Neural progenitor cell (in vitro differentiated cells): Measurements from ENCODE around the gene P3H1. TPM values are rescaled to one million over a fixed set of nuclear protein-coding genes. Genes with fewer than 3 reads are reported as not detected.

Experiments
- DNase-seq: peaks from one replicate; pipeline ENCODE4 v3.0.0-alpha.2; 2016; ENCODE audit warnings: low spot score
- H2AFZ ChIP-seq: fragments of 200-600 bp; sonication (generic); replicated peaks from 2 replicates; pipeline ENCODE4 v1.6.1; 2016; ENCODE audit warnings: antibody characterized with exemption
- H3F3A ChIP-seq: fragments of 200-600 bp; sonication (generic); 2 replicates; pipeline ENCODE4 v1.6.1; 2016; ENCODE audit warnings: antibody characterized with exemption, low read depth
- H3K27ac ChIP-seq: fragments of 200-600 bp; sonication (generic); 2 replicates; pipeline ENCODE4 v1.5.1; 2016; ENCODE audit warnings: mild to moderate bottlenecking
- H3K27me3 ChIP-seq: fragments of 200-600 bp; sonication (generic); 2 replicates; pipeline ENCODE4 v1.6.1; 2016; ENCODE audit warnings: mild to moderate bottlenecking, moderate library complexity
- H3K36me3 ChIP-seq: fragments of 200-600 bp; sonication (generic); 2 replicates; pipeline ENCODE4 v1.5.1; 2016
- H3K4me1 ChIP-seq: fragments of 200-600 bp; sonication (generic); 2 replicates; pipeline ENCODE4 v1.6.1; 2016; ENCODE audit warnings: mixed run types
- H3K4me2 ChIP-seq: fragments of 200-600 bp; sonication (generic); 2 replicates; pipeline ENCODE4 v1.6.1; 2016
- H3K4me3 ChIP-seq: fragments of 200-600 bp; sonication (generic); 2 replicates; pipeline ENCODE4 v1.5.1; 2016
- H3K79me2 ChIP-seq: fragments of 200-600 bp; sonication (generic); 2 replicates; pipeline ENCODE4 v1.6.1; 2016; ENCODE audit warnings: low read depth
- H3K9ac ChIP-seq: fragments of 200-600 bp; sonication (generic); 2 replicates; pipeline ENCODE4 v1.6.1; 2016
- H3K9me3 ChIP-seq: fragments of 200-600 bp; sonication (generic); 2 replicates; pipeline ENCODE4 v1.5.1; 2016; ENCODE audit warnings: low read depth
- H4K20me1 ChIP-seq: fragments of 200-600 bp; sonication (generic); 2 replicates; pipeline ENCODE4 v1.6.1; 2016; ENCODE audit warnings: low read depth
- H3K27ac Mint-ChIP-seq: 3 replicates; pipeline ENCODE4 v1.8.0; 2021; ENCODE audit warnings: mixed read lengths
- H3K27me3 Mint-ChIP-seq: 2 replicates; pipeline ENCODE4 v1.8.0; 2022; ENCODE audit warnings: low read depth, mild to moderate bottlenecking, inconsistent platforms, moderate library complexity, mixed read lengths; ENCODE audit not compliant: insufficient read depth
- H3K36me3 Mint-ChIP-seq: 3 replicates; pipeline ENCODE4 v1.8.0; 2021; ENCODE audit warnings: mixed read lengths
- H3K4me1 Mint-ChIP-seq: 3 replicates; pipeline ENCODE4 v1.8.0; 2021; ENCODE audit warnings: mixed read lengths
- H3K4me3 Mint-ChIP-seq: 3 replicates; pipeline ENCODE4 v1.8.0; 2021; ENCODE audit warnings: mild to moderate bottlenecking, moderate library complexity, mixed read lengths
- H3K9me3 Mint-ChIP-seq: 3 replicates; pipeline ENCODE4 v1.8.0; 2020; ENCODE audit warnings: mixed read lengths
- EZH2 ChIP-seq: fragments of 200-600 bp; sonication (generic); IDR thresholded peaks from 2 replicates; pipeline ENCODE4 v1.6.1; 2017; ENCODE audit warnings: antibody characterized with exemption, mild to moderate bottlenecking, moderate library complexity
- EZH2phosphoT487 ChIP-seq: fragments of 200-600 bp; sonication (generic); IDR thresholded peaks from 2 replicates; pipeline ENCODE4 v1.6.1; 2017; ENCODE audit warnings: antibody characterized with exemption
- total RNA-seq: library from RNA; depleted of rRNA; stranded (reverse); fragments of >200 nt; gene quantifications from 2 replicates; pipeline ENCODE4 v1.2.3, GENCODE V29; 2015; ENCODE audit warnings: low replicate concordance
- TF ChIP-seq, protein P1 (sequence below): fragments of 200-600 bp; sonication (generic); IDR thresholded peaks from 2 replicates; pipeline ENCODE4 v1.5.1; 2017; ENCODE audit warnings: antibody characterized with exemption, mild to moderate bottlenecking

The P3H1 gene
- total RNA-seq, 1 donor from 2014 or later: 54.9 TPM

DNA sequence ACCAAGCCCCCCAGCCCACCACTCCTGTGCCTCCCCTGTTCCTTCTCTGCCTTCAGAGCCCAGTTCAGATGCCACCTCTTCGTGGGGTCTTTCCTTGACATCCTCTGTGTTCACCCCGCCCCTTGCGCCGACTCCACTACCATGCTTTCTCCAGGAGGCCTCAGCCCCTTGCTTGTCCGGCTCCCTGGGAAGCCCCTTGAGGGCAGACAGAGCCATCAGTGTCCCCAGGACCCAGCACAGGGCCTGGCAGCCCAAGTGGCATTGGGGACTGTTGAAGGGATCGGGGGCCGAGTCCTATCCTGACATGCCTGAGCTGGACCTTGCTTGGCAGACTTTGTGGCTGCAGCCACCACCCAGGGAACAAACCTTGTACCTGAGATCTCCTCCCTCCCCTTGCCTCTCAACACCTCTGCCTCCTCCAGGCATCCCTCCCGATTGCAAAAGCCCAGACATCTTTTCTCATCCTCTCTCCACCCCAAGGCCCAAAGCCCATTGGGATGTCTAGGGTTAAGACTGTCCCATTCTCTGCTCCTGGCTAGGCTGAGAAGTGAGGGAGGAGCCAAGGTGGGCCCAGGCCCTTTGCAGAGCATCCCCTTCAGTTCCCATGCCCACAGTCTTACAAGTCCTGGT, 30.1 kb downstream of the P3H1 start:
- Histone ChIP-seq H3K4me3 (no peak overlapping the region), H3K27ac (no peak overlapping the region), H3K4me1 (peaks cover 21% of the 10 kb centered on the region), H3F3A (peaks cover 23% of the 10 kb centered on the region), H2AFZ (no peak overlapping the region), H3K4me2 (no peak overlapping the region), H4K20me1 (no peaks in the 10 kb centered on the region), H3K27me3 (no peaks in the 10 kb centered on the region), H3K36me3 (no peaks in the 10 kb centered on the region), H3K79me2 (no peaks in the 10 kb centered on the region), H3K9me3 (no peaks in the 10 kb centered on the region), H3K9ac (no peak overlapping the region)
- TF ChIP-seq, protein P1, sequence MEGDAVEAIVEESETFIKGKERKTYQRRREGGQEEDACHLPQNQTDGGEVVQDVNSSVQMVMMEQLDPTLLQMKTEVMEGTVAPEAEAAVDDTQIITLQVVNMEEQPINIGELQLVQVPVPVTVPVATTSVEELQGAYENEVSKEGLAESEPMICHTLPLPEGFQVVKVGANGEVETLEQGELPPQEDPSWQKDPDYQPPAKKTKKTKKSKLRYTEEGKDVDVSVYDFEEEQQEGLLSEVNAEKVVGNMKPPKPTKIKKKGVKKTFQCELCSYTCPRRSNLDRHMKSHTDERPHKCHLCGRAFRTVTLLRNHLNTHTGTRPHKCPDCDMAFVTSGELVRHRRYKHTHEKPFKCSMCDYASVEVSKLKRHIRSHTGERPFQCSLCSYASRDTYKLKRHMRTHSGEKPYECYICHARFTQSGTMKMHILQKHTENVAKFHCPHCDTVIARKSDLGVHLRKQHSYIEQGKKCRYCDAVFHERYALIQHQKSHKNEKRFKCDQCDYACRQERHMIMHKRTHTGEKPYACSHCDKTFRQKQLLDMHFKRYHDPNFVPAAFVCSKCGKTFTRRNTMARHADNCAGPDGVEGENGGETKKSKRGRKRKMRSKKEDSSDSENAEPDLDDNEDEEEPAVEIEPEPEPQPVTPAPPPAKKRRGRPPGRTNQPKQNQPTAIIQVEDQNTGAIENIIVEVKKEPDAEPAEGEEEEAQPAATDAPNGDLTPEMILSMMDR: no peak
- TF ChIP-seq EZH2phosphoT487 (no peak), EZH2 (no peak)
- Mint-ChIP-seq H3K27ac (peak overlapping the region; percentile 22), H3K4me1 (peaks cover 23% of the 10 kb centered on the region), H3K36me3 (no peaks in the 10 kb centered on the region), H3K4me3 (no peak overlapping the region), H3K27me3 (peaks cover 8% of the 10 kb centered on the region), H3K9me3 (peaks cover 3% of the 10 kb centered on the region)
- no peak for DNase-seq

- no peaks in the 10 kb centered on the region for H3K36me3 ChIP-seq
- peaks cover 3% of the 10 kb centered on the region for H3K9me3 Mint-ChIP-seq
- no peak overlapping the region for H2AFZ ChIP-seq
- H3K4me2 ChIP-seq: no peak overlapping the region
- H3K27me3 ChIP-seq: no peaks in the 10 kb centered on the region
- no peaks in the 10 kb centered on the region for H3K79me2 ChIP-seq
- peaks cover 23% of the 10 kb centered on the region for H3K4me1 Mint-ChIP-seq
- no peak overlapping the region for H3K4me3 ChIP-seq
- H3K27ac ChIP-seq: no peak overlapping the region
- H3K9ac ChIP-seq: no peak overlapping the region
- no peaks in the 10 kb centered on the region for H3K9me3 ChIP-seq
- no peak for TF ChIP-seq EZH2phosphoT487
- TF ChIP-seq, protein P1: peak; percentile 30
- no peaks in the 10 kb centered on the region for H4K20me1 ChIP-seq
- peaks cover 8% of the 10 kb centered on the region for H3K27me3 Mint-ChIP-seq
- no peaks in the 10 kb centered on the region for H3K36me3 Mint-ChIP-seq
- H3F3A ChIP-seq: peaks cover 19% of the 10 kb centered on the region
- no peak overlapping the region for H3K27ac Mint-ChIP-seq
- no peak overlapping the region for H3K4me3 Mint-ChIP-seq
- peak; percentile 32 for DNase-seq
- H3K4me1 ChIP-seq: peaks cover 18% of the 10 kb centered on the region
Measured at GRCh38 chr1:42736152-42736551, 30.7 kb downstream of the P3H1 start.

GRCh38 chr1:42735477-42736105, 31.2 kb downstream of the P3H1 start:
- Mint-ChIP-seq H3K4me1 (peaks cover 18% of the 10 kb centered on the region), H3K9me3 (peaks cover 3% of the 10 kb centered on the region), H3K27ac (no peak overlapping the region), H3K4me3 (no peak overlapping the region), H3K27me3 (peaks cover 5% of the 10 kb centered on the region), H3K36me3 (no peaks in the 10 kb centered on the region)
- Histone ChIP-seq H3K79me2 (no peaks in the 10 kb centered on the region), H3K27ac (no peak overlapping the region), H3K4me1 (peaks cover 12% of the 10 kb centered on the region), H3K27me3 (no peaks in the 10 kb centered on the region), H3F3A (peaks cover 15% of the 10 kb centered on the region), H3K9ac (no peak overlapping the region), H2AFZ (no peak overlapping the region), H4K20me1 (no peaks in the 10 kb centered on the region), H3K4me2 (no peak overlapping the region), H3K9me3 (no peaks in the 10 kb centered on the region), H3K36me3 (no peaks in the 10 kb centered on the region), H3K4me3 (no peak overlapping the region)
- no peak for TF ChIP-seq EZH2phosphoT487
- no peak for TF ChIP-seq EZH2
- TF ChIP-seq, protein P1: no peak
- DNase-seq: no peak
